B cell (primary cell): Measurements from ENCODE around the gene PYGM. TPM values are rescaled to one million over a fixed set of nuclear protein-coding genes. Genes with fewer than 3 reads are reported as not detected.

Source experiments
- ATAC-seq: fragments of 200-7000 bp; cut with Tn5 transposase; one replicate; pipeline ENCODE4 v1.10.0; 2021; ENCODE audit warnings: low read depth, mild to moderate bottlenecking, moderate number of reproducible peaks, moderate library complexity
- CTCF ChIA-PET: fragments of 350-600 bp; sonication (Branson Sonifier 250); formaldehyde crosslinking; loops from one replicate; lab custom pipeline; 2021; ENCODE audit warnings: antibody characterized with exemption, inconsistent platforms; lab: Charles Lee
- POLR2A ChIA-PET: fragments of 350-600 bp; sonication (Branson Sonifier 250); formaldehyde crosslinking; loops from one replicate; lab custom pipeline; 2021; ENCODE audit warnings: antibody characterized with exemption; lab: Charles Lee
- DNase-seq: peaks from one replicate; pipeline ENCODE4 v3.0.0; 2013
- H2AFZ ChIP-seq: 2 replicates; pipeline ENCODE4 v1.6.1; 2012; ENCODE audit warnings: mild to moderate bottlenecking, low read depth, low read length; ENCODE audit not compliant: insufficient read depth, poor library complexity, severe bottlenecking
- H3K27ac ChIP-seq, 2 donors: 1 replicate in 1 of 2; 2 replicates in 1 of 2; pipeline ENCODE4 v1.5.1; 2012 to 2013; ENCODE audit warnings: low read length in 2 of 2, mild to moderate bottlenecking in 2 of 2, moderate library complexity in 1 of 2
- H3K27me3 ChIP-seq, 4 experiments: fragments of 200-600 bp in 1 of 4; sonication (generic) in 1 of 4; replicated peaks in 1 of 4; 1 replicate in 2 of 4; 2 replicates in 2 of 4; pipeline versions ENCODE4 v1.6.1 to v1.7.0; 2013 to 2016; ENCODE audit warnings: low read length in 3 of 4, mild to moderate bottlenecking in 2 of 4, mixed read lengths in 1 of 4, moderate library complexity in 1 of 4; ENCODE audit not compliant: insufficient read depth in 4 of 4, control insufficient read depth in 3 of 4; ENCODE audit errors: control extremely low read depth in 1 of 4
- H3K36me3 ChIP-seq, 2 experiments: replicated peaks in 1 of 2; 1 replicate in 1 of 2; 2 replicates in 1 of 2; pipeline versions ENCODE4 v1.6.1 to v1.7.1; 2013; ENCODE audit warnings: low read length in 1 of 2; ENCODE audit not compliant: insufficient read depth in 2 of 2, control insufficient read depth in 1 of 2; ENCODE audit errors: control extremely low read depth in 1 of 2, extremely low read depth in 1 of 2
- H3K4me1 ChIP-seq, 2 donors: fragments of 200-600 bp in 1 of 2; sonication (generic) in 1 of 2; 1 replicate in 1 of 2; 2 replicates in 1 of 2; pipeline versions ENCODE4 v1.5.1 to v1.6.1; 2013 to 2017; ENCODE audit warnings: low read length in 2 of 2; ENCODE audit not compliant: control insufficient read depth in 2 of 2, insufficient read depth in 2 of 2
- H3K4me2 ChIP-seq: replicated peaks from 2 replicates; pipeline ENCODE3; 2012; ENCODE audit warnings: mild to moderate bottlenecking, low read depth, low read length; ENCODE audit not compliant: poor library complexity, severe bottlenecking
- H3K4me3 ChIP-seq, 5 experiments: fragments of 200-600 bp in 1 of 5; sonication (generic) in 1 of 5; 1 replicate in 3 of 5; 2 replicates in 2 of 5; pipeline versions ENCODE4 v1.5.1 to v1.7.0; 2011 to 2016; ENCODE audit warnings: low read length in 4 of 5, mild to moderate bottlenecking in 4 of 5, low read depth in 2 of 5, control low read depth in 1 of 5, moderate library complexity in 1 of 5; ENCODE audit not compliant: insufficient read depth in 1 of 5; ENCODE audit errors: control extremely low read depth in 1 of 5, extremely low read depth in 1 of 5
- H3K79me2 ChIP-seq: fragments of 200-600 bp; sonication (generic); one replicate; pipeline ENCODE4 v1.6.0; 2016; ENCODE audit warnings: low read length; ENCODE audit not compliant: control insufficient read depth, insufficient read depth
- H3K9ac ChIP-seq: fragments of 200-600 bp; sonication (generic); 2 replicates; pipeline ENCODE4 v1.6.1; 2017; ENCODE audit warnings: mild to moderate bottlenecking, low read length, moderate library complexity
- H3K9me3 ChIP-seq, 3 donors: one replicate each; pipeline versions ENCODE4 v1.6.1 to v1.7.1; 2013; ENCODE audit warnings: low read length in 2 of 3; ENCODE audit not compliant: control insufficient read depth in 2 of 3, insufficient read depth in 1 of 3; ENCODE audit errors: control extremely low read depth in 1 of 3
- H4K20me1 ChIP-seq: 2 replicates; pipeline ENCODE4 v1.6.0; 2012; ENCODE audit warnings: mild to moderate bottlenecking, low read length; ENCODE audit not compliant: insufficient read depth, control insufficient read depth, poor library complexity, severe bottlenecking
- H3K27ac Mint-ChIP-seq: one replicate; pipeline ENCODE4 v1.8.0; 2021; ENCODE audit warnings: mixed read lengths
- H3K27me3 Mint-ChIP-seq: one replicate; pipeline ENCODE4 v1.8.0; 2021; ENCODE audit warnings: mixed read lengths
- H3K4me1 Mint-ChIP-seq: one replicate; pipeline ENCODE4 v1.8.0; 2021; ENCODE audit warnings: mixed read lengths
- H3K4me3 Mint-ChIP-seq: one replicate; pipeline ENCODE4 v1.8.0; 2021; ENCODE audit warnings: mixed read lengths
- H3K9me3 Mint-ChIP-seq: one replicate; pipeline ENCODE4 v1.8.0; 2022; ENCODE audit warnings: mixed read lengths; ENCODE audit not compliant: insufficient read depth
- EZH2 ChIP-seq: IDR thresholded peaks from 2 replicates; pipeline ENCODE4 v1.6.1; 2012; ENCODE audit warnings: borderline replicate concordance, low read depth, mild to moderate bottlenecking, moderate library complexity, low read length; ENCODE audit not compliant: insufficient read depth, poor library complexity, severe bottlenecking
- whole genome bisulfite sequencing: methylation state at CpG from one replicate; pipeline ENCODE4 v1.1.5; 2013; ENCODE audit warnings: missing lambda C conversion rate; ENCODE audit not compliant: insufficient coverage; 5-methylcytosine and 5-hydroxymethylcytosine counted together
- intact Hi-C: fragments of 100-400 bp; cut with micrococcal nuclease; formaldehyde crosslinking; loops from one replicate; pipeline ENCODE4 v1.10.0; 2022
- polyA plus RNA-seq: library from polyadenylated mRNA; depleted of rRNA; stranded (reverse); fragments of >200 nt; gene quantifications from 2 replicates; pipeline ENCODE4 v1.2.3, GENCODE V29; 2012
- total RNA-seq, 2 donors: library from RNA; stranded (reverse); fragments of 120-200 nt in 1 of 2; gene quantifications; 1 replicate in 1 of 2; 2 replicates in 1 of 2; pipeline versions ENCODE4 v1.2.3 to v1.2.4, GENCODE V29; 2013 to 2022
- TF ChIP-seq, protein P1 (sequence below): fragments of 200-600 bp; IDR thresholded peaks from one replicate; pipeline ENCODE4 v1.8.0; 2022; ENCODE audit warnings: antibody characterized with exemption, mild to moderate bottlenecking

The PYGM gene
- total and polyA plus RNA-seq, 2 donors (not counting 1 experiment from before 2014, with no cell fraction given), result 9.3 to 9.6 TPM

DNA sequence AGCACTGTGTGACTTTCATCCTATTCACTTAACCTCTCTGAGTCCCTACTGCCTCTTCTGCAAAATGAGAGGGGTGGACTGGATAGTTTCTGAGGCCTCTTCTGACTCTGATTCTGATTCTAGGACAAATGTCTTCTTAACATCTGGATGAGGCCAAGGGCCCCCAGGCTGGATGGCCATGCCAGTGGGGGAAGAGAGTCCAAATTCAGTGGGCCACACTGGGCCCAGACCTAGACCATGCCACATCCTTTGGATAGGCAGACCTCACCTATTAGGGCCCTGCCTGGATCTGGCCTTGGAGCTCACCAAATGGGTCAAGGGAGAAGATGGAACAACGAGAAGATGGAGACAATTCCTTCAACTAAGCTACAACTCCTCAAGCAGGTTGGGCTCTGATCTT is 61.3 kb downstream of the PYGM start:
- Histone ChIP-seq H3K4me2 (no peak overlapping the region), H4K20me1 (no peaks in the 10 kb centered on the region), H3K36me3 (no peaks in the 10 kb centered on the region), H3K9ac (no peak overlapping the region), H3K4me3 (no peak overlapping the region), H2AFZ (no peak overlapping the region), H3K9me3 (no peaks in the 10 kb centered on the region), H3K27me3 (peaks cover 0 to 5% (median 2%) of the 10 kb centered on the region in 4 experiments), H3K79me2 (no peaks in the 10 kb centered on the region), H3K4me1 (peaks cover 11 to 20% of the 10 kb centered on the region in 2 donors), H3K27ac (no peak overlapping the region)
- ChIA-PET POLR2A (interaction anchor here (0.7 kb wide), 1 partner anchor 10 kb away, joined by 4 read pairs; no protein-coding TSS in a partner anchor), CTCF (interaction anchor here (2.6 kb wide), 1 partner anchor 10 kb away, joined by 23 read pairs; no protein-coding TSS in a partner anchor)
- ATAC-seq (no peak), DNase-seq (no peak)
- peaks cover 25% of the 10 kb centered on the region for H3K27me3 Mint-ChIP-seq
- WGBS, result no CpG with 5 or more reads among the region's 1 CpG
- no peak overlapping the region for H3K27ac Mint-ChIP-seq
- intact Hi-C loops, result no loop called here
- peaks cover 19% of the 10 kb centered on the region for H3K4me1 Mint-ChIP-seq
- TF ChIP-seq EZH2, result no peak
- TF ChIP-seq, protein P1, sequence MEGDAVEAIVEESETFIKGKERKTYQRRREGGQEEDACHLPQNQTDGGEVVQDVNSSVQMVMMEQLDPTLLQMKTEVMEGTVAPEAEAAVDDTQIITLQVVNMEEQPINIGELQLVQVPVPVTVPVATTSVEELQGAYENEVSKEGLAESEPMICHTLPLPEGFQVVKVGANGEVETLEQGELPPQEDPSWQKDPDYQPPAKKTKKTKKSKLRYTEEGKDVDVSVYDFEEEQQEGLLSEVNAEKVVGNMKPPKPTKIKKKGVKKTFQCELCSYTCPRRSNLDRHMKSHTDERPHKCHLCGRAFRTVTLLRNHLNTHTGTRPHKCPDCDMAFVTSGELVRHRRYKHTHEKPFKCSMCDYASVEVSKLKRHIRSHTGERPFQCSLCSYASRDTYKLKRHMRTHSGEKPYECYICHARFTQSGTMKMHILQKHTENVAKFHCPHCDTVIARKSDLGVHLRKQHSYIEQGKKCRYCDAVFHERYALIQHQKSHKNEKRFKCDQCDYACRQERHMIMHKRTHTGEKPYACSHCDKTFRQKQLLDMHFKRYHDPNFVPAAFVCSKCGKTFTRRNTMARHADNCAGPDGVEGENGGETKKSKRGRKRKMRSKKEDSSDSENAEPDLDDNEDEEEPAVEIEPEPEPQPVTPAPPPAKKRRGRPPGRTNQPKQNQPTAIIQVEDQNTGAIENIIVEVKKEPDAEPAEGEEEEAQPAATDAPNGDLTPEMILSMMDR, result no peak
- H3K9me3 Mint-ChIP-seq, result no peaks in the 10 kb centered on the region
- H3K4me3 Mint-ChIP-seq, result no peak overlapping the region

DNA sequence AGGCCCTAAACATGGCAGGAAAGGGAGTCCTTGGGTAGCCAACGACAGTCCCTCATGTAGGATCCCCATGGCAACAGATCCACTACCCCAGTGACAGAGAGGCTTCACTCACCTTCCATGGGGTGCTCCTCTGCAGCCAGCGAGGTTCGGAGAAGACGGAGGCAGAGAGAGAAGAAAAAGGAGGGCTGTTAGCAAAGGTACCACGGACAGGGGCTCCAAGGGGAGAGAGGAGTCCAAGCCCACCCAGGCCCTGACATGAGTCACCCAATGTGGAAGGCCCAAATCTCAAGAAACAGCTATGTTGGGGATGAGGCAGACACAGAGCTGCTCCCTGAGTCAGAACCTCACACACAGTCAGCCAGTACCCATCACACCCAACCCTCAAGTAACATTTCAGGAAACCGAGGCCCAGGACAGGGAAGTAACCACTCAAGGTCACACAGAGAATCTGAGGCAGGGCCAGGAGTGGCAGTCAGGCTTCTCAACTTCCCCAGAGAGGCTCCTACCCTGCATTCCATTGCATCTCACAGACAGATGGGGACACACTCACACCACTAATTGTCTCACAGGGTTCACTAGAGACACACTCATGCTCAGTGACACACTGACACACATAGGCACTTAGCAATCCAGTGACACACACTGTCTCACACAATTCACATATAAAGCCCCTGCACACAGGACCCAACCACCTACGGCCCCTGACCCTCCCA is 62.0 kb downstream of the PYGM start:
- DNase-seq (no peak), ATAC-seq (no peak)
- Histone ChIP-seq H3K4me3 (no peak overlapping the region), H2AFZ (no peak overlapping the region), H3K79me2 (no peaks in the 10 kb centered on the region), H3K27ac (no peak overlapping the region), H3K27me3 (peaks cover 0 to 10% (median 4%) of the 10 kb centered on the region in 4 experiments), H3K4me1 (peaks cover 16 to 25% of the 10 kb centered on the region in 2 donors), H3K9me3 (no peaks in the 10 kb centered on the region), H3K36me3 (no peaks in the 10 kb centered on the region), H3K4me2 (no peak overlapping the region), H4K20me1 (no peaks in the 10 kb centered on the region), H3K9ac (no peak overlapping the region)
- no peak for TF ChIP-seq EZH2
- TF ChIP-seq, protein P1, result no peak
- intact Hi-C loops, result no loop called here
- Mint-ChIP-seq H3K4me1 (peaks cover 21% of the 10 kb centered on the region), H3K27me3 (peaks cover 22% of the 10 kb centered on the region), H3K27ac (no peak overlapping the region), H3K4me3 (no peak overlapping the region), H3K9me3 (no peaks in the 10 kb centered on the region)
- CTCF ChIA-PET, result interaction anchor here (0.9 to 2.6 kb wide), 2 partner anchors 9 kb away, joined by 3 to 23 read pairs; no protein-coding TSS in a partner anchor
- POLR2A ChIA-PET, result interaction anchor here (0.7 kb wide), 1 partner anchor 11 kb away, joined by 4 read pairs; no protein-coding TSS in a partner anchor
- WGBS, result 85% methylated on average over 6 of the region's 7 CpGs
